RWPE2 (cell line): ENCODE measurements around the gene PRRC1.
"Not testable (repeated sequence)": the region's sequence is repeated elsewhere in the genome, so short reads cannot be mapped to it uniquely, and the experiment has no call there.

Experiments
- ATAC-seq: fragments of 200-7000 bp; cut with Tn5 transposase; 3 replicates; pipeline ENCODE4 v1.9.1; 2021; ENCODE audit warnings: low read depth
- DNase-seq: peaks from one replicate; pipeline ENCODE4 v3.0.0-alpha.2; 2020; ENCODE audit warnings: low spot score
- H3K27ac ChIP-seq: fragments of 450-650 bp; 2 replicates; pipeline ENCODE4 v1.5.1; 2017; ENCODE audit warnings: mild to moderate bottlenecking; ENCODE audit not compliant: poor library complexity, severe bottlenecking
- H3K27me3 ChIP-seq: fragments of 250-450 bp; sonication (Bioruptor Pico); 2 replicates; pipeline ENCODE4 v1.5.1; 2021; ENCODE audit warnings: mild to moderate bottlenecking, moderate library complexity; ENCODE audit not compliant: insufficient read depth, poor library complexity, severe bottlenecking
- H3K36me3 ChIP-seq: fragments of 250-450 bp; sonication (Bioruptor Pico); 2 replicates; pipeline ENCODE4 v1.5.1; 2020; ENCODE audit warnings: low read depth, mild to moderate bottlenecking, moderate library complexity
- H3K4me1 ChIP-seq: fragments of 250-450 bp; sonication (Bioruptor Pico); 2 replicates; pipeline ENCODE4 v1.5.1; 2021; ENCODE audit warnings: mild to moderate bottlenecking, moderate library complexity; ENCODE audit not compliant: insufficient read depth, poor library complexity, severe bottlenecking
- H3K4me3 ChIP-seq: fragments of 250-450 bp; sonication (Bioruptor Pico); 2 replicates; pipeline ENCODE4 v1.5.1; 2021; ENCODE audit warnings: mild to moderate bottlenecking, moderate library complexity; ENCODE audit not compliant: severe bottlenecking
- H3K9me3 ChIP-seq: fragments of 250-450 bp; sonication (Bioruptor Pico); 2 replicates; pipeline ENCODE4 v1.5.1; 2021; ENCODE audit warnings: mild to moderate bottlenecking, moderate library complexity; ENCODE audit not compliant: severe bottlenecking
- TF ChIP-seq, protein P1 (sequence below): fragments of 450-650 bp; IDR thresholded peaks from one replicate; pipeline ENCODE4 v1.5.1; 2017; ENCODE audit warnings: mild to moderate bottlenecking, moderate library complexity; ENCODE audit not compliant: poor library complexity, severe bottlenecking

The PRRC1 gene

GRCh38 chr5:127564002-127564769 lies 46.7 kb downstream of the PRRC1 start:
- Histone ChIP-seq H3K36me3 (no peaks in the 10 kb centered on the region), H3K9me3 (no peaks in the 10 kb centered on the region), H3K4me3 (no peak overlapping the region), H3K4me1 (no peaks in the 10 kb centered on the region), H3K27me3 (no peaks in the 10 kb centered on the region), H3K27ac (no peak overlapping the region)
- ATAC-seq (peak; percentile 83), DNase-seq (no peak)
- TF ChIP-seq, protein P1, sequence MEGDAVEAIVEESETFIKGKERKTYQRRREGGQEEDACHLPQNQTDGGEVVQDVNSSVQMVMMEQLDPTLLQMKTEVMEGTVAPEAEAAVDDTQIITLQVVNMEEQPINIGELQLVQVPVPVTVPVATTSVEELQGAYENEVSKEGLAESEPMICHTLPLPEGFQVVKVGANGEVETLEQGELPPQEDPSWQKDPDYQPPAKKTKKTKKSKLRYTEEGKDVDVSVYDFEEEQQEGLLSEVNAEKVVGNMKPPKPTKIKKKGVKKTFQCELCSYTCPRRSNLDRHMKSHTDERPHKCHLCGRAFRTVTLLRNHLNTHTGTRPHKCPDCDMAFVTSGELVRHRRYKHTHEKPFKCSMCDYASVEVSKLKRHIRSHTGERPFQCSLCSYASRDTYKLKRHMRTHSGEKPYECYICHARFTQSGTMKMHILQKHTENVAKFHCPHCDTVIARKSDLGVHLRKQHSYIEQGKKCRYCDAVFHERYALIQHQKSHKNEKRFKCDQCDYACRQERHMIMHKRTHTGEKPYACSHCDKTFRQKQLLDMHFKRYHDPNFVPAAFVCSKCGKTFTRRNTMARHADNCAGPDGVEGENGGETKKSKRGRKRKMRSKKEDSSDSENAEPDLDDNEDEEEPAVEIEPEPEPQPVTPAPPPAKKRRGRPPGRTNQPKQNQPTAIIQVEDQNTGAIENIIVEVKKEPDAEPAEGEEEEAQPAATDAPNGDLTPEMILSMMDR, result peak; percentile 89

GRCh38 chr5:127565586-127566270 lies 48.3 kb downstream of the PRRC1 start:
- no peaks in the 10 kb centered on the region for H3K36me3 ChIP-seq
- ATAC-seq (no peak), DNase-seq (no peak)
- H3K4me3 ChIP-seq, result no peak overlapping the region
- H3K9me3 ChIP-seq, result no peaks in the 10 kb centered on the region
- no peaks in the 10 kb centered on the region for H3K27me3 ChIP-seq
- no peak overlapping the region for H3K27ac ChIP-seq
- no peaks in the 10 kb centered on the region for H3K4me1 ChIP-seq
- TF ChIP-seq, protein P1, result no peak

DNA sequence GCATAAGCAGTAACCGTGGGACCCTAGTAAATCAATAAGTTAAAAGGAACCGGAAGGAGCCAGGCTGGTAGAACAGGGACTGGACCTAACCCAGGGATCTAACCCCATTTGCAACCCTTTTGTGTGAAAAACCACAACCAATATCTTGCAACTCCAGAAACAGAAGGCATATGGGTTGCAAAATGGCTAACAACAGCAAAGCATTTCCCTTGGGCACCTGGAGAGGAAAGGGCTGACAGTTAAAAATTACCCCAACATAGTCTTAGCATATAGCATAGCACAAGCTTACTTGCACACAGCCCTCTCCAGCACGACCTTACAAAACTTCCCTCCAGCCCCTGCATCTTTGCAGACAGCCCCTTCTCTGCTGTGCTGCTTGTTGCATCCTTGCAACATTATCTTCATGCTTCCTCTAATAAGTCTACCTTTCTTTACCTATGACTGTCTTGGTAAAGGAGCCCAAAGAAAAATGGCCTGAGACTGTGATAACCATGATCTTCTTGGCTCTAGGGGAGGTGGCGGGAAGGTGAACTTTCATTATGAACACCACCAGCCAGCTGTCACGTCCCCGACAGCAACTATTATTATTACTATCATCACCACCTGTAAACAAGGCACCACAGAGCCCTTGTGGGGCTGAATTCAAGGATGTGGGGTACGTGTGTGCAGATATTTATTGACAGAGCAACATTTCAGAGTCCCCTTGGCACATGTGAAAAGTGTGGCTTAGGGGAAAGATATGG lies 49.8 kb downstream of the PRRC1 start:
- no peak for ATAC-seq

DNA sequence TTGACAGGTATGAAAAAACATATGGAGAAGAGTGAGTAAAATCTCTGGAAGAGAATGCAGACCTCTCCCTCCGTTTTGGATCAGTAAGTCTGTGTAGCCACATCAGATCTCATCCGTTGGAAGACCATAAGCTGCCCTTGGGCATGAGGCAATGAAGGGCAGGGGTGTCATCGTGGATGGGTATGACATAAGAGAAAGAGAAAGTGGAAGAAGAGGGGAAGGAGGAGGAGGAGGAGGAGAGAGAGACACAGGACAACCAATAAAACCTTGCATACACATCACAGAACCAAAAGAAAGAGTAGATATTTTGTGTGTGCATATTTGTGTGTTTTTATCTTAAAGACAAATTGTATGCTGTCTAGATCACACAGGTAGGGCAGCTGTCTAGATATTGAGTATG lies 50.7 kb downstream of the PRRC1 start:
- no peak for ATAC-seq
- H3K27me3 ChIP-seq, result no peaks in the 10 kb centered on the region
- H3K9me3 ChIP-seq, result no peaks in the 10 kb centered on the region
- no peaks in the 10 kb centered on the region for H3K36me3 ChIP-seq
- no peak overlapping the region for H3K27ac ChIP-seq
- DNase-seq, result no peak
- TF ChIP-seq, protein P1, result no peak
- H3K4me1 ChIP-seq, result no peaks in the 10 kb centered on the region
- no peak overlapping the region for H3K4me3 ChIP-seq

More for the DNA sequence above, 49.8 kb downstream of the PRRC1 start:
- Histone ChIP-seq H3K4me3 (no peak overlapping the region), H3K4me1 (no peaks in the 10 kb centered on the region), H3K9me3 (no peaks in the 10 kb centered on the region), H3K27ac (no peak overlapping the region), H3K27me3 (no peaks in the 10 kb centered on the region), H3K36me3 (no peaks in the 10 kb centered on the region)
- TF ChIP-seq, protein P1, result no peak
- DNase-seq, result no peak

GRCh38 chr5:127569471-127569870 lies 52.0 kb downstream of the PRRC1 start:
- not testable (repeated sequence) for H3K4me1 ChIP-seq, H3K27ac ChIP-seq, H3K4me3 ChIP-seq, H3K36me3 ChIP-seq, H3K9me3 ChIP-seq, DNase-seq, H3K27me3 ChIP-seq, ATAC-seq
